Superior temporal gyrus (tissue), 1 donor: ENCODE data around the gene CD1C.
"Not testable (repeated sequence)": the region's sequence is repeated elsewhere in the genome, so short reads cannot be mapped to it uniquely, and the experiment has no call there.

Experiments
- DNase-seq: peaks from one replicate; pipeline ENCODE4 v3.0.0-alpha.2; 2016; ENCODE audit errors: extremely low spot score

CD1C gene

DNA sequence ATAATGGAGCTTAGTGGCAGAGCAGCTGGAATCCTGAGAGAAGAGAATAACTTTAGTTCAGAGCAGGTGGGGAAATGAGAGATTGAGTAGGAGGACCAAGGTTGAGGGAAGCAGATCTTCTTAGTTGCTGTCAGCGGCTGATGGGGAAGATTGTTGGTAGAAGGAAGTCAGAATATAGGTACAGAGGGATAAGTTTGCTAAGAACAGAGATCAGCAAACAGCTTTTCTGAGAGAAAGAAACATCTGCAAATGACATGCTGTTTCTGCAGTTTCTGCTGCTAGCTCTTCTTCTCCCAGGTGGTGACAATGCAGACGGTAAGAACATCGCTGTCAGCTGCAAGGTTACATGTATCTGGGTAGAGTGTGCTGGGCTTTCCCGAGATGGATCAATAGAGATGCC, at the start of gene CD1C:
CD1C (plus strand) TSS at position 113 of the 400 bp plus-strand sequence; CDS start at position 255, 142 bp downstream.
- no peak for DNase-seq

DNA sequence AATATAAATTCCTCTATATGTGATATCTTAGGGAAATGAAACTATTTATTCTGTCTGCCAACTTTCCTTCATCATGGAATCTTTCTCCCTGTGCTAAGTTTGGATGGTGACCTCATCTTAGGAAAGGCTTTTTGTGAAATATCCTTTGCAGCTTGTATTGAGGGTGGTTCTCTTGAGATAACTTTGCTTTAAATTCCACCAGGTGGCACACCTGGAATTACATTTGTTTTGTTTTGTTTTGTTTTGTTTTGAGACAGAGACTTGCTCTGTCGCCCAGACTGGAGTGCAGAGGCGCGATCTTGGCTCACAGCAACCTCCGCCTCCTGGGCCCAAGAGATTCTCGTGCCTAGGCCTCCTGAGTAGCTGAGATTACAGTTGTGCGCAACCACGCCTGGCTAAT, 43.1 kb upstream of the CD1C start:
- DNase-seq: no peak

DNA sequence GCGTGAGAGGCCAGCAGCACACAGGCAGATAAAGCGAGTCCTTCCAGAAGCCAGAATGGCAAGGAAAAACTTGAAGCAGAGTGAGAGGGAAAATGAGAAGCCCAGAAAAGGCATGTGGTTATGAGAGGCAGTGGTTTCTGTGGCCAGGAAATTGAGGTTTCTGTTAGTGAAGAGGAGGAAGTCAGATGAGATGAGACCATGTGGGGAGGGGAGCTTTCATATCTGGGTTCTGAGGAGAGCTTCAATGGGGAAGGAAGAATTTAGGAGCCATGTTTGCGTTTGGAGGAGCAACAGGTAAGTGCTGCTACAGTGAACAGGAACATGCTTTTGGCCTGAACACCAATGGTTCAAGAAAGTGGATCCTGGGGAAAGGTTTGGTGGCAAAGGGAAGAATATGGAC, 41.6 kb upstream of the CD1C start:
- peak; percentile 21 for DNase-seq

- DNase-seq: no peak
Measured at GRCh38 chr1:158248771-158249170, 41.0 kb upstream of the CD1C start.

DNA sequence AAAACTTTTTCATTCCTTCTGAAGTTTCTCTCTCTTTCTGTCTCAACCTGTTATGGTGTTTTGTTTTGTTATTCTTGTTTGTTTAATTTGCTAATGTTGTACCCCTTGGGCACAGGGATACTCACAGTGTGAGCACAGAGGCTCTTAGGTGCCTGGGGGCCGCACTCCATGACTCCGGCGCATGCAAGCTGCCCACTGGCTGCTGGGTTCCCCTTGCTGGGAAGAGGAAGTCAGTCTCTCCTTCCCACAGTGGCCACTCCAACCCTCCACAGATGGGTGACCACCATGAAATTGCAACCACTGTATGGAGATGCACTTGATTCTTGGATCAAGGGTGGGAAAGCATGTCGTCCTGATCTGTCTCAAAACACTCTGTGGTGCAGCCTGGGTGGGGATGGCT, 40.1 kb upstream of the CD1C start:
- no peak for DNase-seq

DNA sequence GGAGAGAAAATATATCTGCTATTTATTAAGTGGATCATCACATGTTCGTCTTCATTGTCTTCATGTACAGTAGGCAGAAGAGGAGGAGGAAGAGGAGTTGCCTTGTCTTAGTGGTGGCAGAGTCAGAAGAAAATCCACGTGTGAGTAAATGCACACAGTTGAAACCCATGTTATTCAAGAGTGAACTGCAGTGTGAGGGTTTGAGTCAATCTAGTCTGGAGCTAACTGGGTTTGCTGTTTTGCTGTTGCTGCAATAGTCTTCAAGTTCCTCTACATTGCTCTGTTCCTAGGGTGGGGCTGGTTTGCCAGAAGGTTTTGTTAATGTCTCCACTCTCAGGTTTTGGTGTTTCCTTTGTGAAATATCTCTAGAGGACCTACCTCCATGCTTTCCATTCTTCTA, 38.6 kb upstream of the CD1C start:
- DNase-seq: no peak

DNA sequence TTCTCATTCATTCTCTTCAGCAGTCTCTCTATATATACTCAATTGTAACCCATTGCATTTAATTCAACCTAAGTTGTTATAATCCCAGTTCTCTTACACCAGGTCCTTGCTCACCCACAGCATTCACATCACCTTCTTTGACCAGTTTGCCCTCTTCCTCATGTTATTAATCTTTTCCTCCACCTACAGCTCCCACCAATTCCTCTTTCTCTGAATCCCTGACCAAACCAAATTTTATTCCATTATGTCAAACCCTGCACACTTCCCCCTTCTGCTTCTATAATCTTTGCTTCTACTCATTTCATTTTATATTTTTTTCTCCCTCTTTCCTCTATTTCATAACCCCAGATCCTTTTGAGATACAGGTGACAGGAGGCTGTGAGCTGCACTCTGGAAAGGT, 34.1 kb upstream of the CD1C start:
- no peak for DNase-seq

DNA sequence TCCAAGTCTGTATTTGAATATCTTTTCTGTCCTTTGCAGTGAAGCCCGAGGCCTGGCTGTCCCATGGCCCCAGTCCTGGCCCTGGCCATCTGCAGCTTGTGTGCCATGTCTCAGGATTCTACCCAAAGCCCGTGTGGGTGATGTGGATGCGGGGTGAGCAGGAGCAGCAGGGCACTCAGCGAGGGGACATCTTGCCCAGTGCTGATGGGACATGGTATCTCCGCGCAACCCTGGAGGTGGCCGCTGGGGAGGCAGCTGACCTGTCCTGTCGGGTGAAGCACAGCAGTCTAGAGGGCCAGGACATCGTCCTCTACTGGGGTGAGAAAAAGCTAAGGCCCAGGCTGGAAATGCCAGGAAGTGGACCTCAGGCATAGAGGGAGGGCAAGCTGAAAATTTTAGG, 33.0 kb upstream of the CD1C start:
- DNase-seq: not testable (repeated sequence)

- DNase-seq: no peak
Measured at GRCh38 chr1:158257888-158258287, 31.8 kb upstream of the CD1C start.

DNA sequence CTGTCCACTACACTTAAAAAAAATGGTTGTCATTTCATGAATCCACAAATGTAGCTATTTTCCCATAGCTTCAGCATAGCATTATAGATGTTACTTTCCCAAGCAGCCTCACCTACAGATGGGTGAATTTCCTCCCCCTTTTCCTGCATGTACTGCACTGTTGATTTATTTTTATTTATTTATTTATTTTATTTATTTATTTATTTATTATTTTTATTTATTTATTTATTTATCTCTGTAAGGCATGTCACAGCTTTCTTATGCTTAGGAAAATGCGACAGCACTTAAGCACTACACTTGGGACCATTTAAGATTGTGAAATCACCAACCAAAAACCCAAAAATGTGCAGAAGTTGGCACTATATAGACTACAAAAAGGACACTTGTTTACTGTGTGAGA, 30.6 kb upstream of the CD1C start:
- DNase-seq: no peak

DNA sequence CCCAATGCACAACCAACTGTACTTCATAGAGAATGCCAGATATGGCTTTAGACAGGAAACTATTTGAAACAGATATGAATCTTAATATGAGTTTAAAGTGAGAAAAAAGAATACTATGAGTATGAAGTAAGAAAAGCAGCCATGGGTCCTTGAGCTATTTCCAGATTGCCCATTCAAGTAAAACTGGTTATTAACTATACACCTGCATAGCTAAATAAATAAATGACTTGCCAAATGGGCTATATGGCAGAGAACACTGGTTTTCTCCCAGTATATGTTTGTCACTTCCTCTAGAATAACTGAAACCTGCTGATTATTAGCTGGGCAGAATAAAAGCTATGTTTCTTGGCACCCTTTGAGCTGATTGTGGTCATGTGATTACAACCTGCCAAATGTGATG, 17.0 kb upstream of the CD1C start:
- DNase-seq: no peak

GRCh38 chr1:158274797-158275196, 14.9 kb upstream of the CD1C start:
- DNase-seq: no peak

- not testable (repeated sequence) for DNase-seq
Measured at GRCh38 chr1:158282421-158282820, 7.3 kb upstream of the CD1C start.

DNA sequence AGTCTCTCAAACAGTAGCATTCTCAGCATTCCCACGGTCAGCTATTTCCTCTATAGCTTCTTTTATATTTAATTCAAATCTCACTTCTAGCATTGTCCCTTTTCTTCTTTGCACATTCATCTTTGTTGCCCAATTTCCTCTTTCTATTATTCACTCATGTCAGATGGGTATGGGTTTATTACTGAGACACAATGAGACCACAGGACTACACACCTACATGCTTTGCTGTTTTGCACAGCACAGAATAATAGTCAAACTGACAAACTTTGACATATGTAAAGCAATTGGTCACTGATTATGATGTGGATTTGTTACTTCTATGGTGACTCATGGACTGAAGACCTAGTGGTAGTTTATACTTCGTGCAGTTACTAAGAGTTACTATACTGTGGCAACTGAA, 5.8 kb upstream of the CD1C start:
- DNase-seq: no peak

GRCh38 chr1:158285756-158286241, 3.9 kb upstream of the CD1C start:
- DNase-seq: peak; percentile 19

DNA sequence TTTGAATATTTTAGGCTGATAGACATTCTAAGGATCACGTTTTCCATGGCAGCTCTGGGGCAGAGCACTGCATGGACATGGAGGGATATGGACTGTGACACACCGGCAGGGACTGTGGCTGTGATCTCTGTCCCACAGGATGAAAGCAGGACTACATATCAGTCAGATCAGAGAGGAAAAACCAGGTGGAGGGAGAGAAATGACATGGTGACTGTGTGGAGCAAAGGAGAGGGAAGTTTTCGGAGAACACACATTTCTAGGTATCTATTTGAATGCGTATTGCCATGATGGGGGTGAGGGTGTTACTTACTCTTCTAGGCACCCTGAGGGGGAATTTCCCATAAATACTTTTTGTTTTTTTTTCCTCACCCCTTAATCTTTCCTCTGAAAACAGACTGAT, 3.2 kb upstream of the CD1C start:
- DNase-seq: no peak

- no peak for DNase-seq
Measured at GRCh38 chr1:158286941-158287346, 2.8 kb upstream of the CD1C start.

DNA sequence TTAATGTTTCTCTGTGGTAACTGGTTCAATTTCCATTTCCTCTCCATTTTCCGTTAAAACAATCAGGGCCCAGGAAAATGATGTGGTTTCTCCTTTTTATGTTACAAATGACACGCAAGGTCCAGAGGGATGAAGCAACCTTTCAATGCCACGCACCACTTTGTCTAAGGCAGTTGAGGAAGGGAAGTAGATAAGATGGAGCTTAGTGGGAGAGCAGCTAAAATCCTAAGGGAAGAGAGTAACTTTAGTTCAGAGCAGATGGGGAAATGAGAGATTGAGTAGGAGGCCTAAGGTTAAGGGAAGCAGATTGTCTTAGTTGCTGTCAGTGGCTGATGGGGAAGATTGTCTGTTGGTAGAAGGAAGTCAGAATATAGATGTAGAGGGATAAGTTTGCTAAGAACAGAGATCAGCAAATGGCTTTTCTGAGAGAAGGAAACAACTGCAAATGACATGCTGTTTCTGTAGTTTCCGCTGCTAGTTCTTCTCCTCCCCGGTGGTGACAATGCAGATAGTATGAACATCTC, 660 bp downstream of the CD1C start:
- DNase-seq: no peak

- DNase-seq: no peak
Measured at GRCh38 chr1:158295791-158296190, 6.1 kb downstream of the CD1C start.

DNA sequence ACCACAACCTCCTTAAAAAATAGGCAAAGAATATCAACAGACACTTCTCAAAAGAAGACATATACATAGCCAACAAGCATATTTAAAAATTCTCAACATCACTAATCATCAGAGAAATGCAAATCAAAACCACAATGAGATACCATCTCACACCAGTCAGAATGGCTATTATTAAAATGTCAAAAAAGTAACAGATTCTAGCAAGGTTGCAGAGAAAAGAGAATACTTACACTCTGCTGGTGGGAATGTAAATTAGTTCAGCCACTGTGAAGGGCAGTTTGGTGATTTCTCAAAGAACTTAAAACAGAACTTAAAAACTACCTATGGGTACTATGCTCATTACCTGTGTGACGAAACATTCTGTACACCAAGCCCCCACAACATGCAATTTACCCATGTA, 20.9 kb downstream of the CD1C start:
- DNase-seq: no peak

- no peak for DNase-seq
Measured at GRCh38 chr1:158311066-158311465, 21.3 kb downstream of the CD1C start.

DNA sequence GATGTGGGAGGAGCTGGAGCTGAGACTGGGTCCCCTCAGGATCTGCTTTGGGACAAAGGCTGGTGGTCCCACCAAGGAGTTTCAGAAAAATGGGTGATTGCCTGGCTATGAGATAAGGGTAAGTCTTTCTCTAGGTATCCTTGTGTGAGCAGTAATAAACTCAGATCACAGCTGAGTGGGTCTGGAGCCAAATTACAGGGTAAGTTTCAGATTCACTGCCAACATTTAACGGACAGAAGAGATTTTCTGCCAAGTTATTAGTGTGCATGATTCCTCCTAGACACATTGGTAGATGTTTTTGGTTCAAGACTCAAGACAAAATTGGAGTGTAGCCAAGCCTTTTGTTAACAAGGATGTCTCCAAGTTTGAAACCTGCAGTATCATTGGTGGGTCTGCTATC, 34.1 kb downstream of the CD1C start:
- DNase-seq: no peak

DNA sequence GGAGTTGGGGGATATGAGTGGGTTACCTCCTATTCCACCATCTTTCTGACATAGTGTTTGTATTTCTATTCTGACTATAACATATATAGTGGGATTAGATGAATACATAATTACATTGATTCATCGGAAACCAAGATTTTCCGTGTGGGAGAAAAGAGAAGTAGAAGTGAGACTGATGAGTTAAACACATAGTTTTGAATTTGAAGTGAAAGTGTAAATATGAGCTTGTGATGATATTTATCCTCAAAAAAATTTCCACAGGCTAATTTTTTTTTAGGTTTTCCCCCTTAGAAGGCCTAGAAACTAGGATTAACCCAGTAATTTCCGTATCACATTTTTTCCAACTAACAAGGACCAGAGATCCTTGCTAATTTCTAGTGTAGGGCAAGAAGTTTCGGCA, 34.7 kb downstream of the CD1C start:
- no peak for DNase-seq

DNA sequence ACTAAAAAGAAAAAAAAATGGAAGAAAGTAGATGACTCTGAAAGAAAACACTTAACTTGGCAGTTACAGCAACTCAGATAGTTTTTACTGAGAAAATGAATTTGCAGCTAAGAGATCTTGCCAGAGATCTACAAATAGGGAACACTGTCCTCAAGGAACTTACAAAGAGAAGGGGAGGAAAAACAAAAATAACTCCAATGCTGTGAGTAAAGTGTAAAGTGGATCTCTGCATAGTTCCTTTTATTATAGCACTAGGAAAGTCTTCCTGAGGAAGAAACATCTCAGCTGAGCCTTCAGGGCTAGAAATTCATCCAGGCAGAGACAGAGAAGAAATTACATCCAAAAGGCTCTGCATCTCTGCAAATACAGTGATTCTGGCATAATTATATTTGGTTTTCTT, 37.8 kb downstream of the CD1C start:
- no peak for DNase-seq
